Liver (tissue), 9 donors: ENCODE data around the gene ATG16L1. TPM values are rescaled to one million over a fixed set of nuclear protein-coding genes. Genes with fewer than 3 reads are reported as not detected.

Experiments
- DNase-seq: peaks from one replicate; pipeline ENCODE4 v3.0.0-alpha.2; 2017; ENCODE audit warnings: low spot score
- H3K27ac ChIP-seq, 2 donors: one replicate each; pipeline ENCODE4 v1.7.0; 2013; ENCODE audit warnings: inconsistent platforms in 2 of 2, low read length in 2 of 2, control low read depth in 1 of 2, low read depth in 1 of 2, mild to moderate bottlenecking in 1 of 2
- H3K27me3 ChIP-seq, 4 donors: one replicate each; pipeline versions ENCODE4 v1.6.1 to v1.7.0; 2013; ENCODE audit warnings: low read length in 3 of 4, inconsistent platforms in 1 of 4, mild to moderate bottlenecking in 1 of 4, moderate library complexity in 1 of 4; ENCODE audit not compliant: control insufficient read depth in 4 of 4, insufficient read depth in 4 of 4
- H3K36me3 ChIP-seq, 4 donors: one replicate each; pipeline versions ENCODE4 v1.6.1 to v1.7.0; 2013; ENCODE audit warnings: low read length in 3 of 4, mild to moderate bottlenecking in 3 of 4, low read depth in 1 of 4, moderate library complexity in 1 of 4; ENCODE audit not compliant: control insufficient read depth in 4 of 4, insufficient read depth in 3 of 4
- H3K4me1 ChIP-seq, 4 donors: one replicate each; pipeline versions ENCODE4 v1.6.1 to v1.7.0; 2013; ENCODE audit warnings: low read length in 3 of 4, mild to moderate bottlenecking in 3 of 4, moderate library complexity in 1 of 4; ENCODE audit not compliant: control insufficient read depth in 4 of 4, insufficient read depth in 4 of 4
- H3K4me3 ChIP-seq, 3 donors: one replicate each; pipeline versions ENCODE4 v1.6.1 to v1.7.0; 2013; ENCODE audit warnings: low read length in 3 of 3, control low read depth in 1 of 3, low read depth in 1 of 3, mild to moderate bottlenecking in 1 of 3
- H3K9ac ChIP-seq, 2 donors: one replicate each; pipeline ENCODE4 v1.7.0; 2013; ENCODE audit warnings: low read length in 2 of 2, mild to moderate bottlenecking in 2 of 2, moderate library complexity in 2 of 2, control low read depth in 1 of 2, low read depth in 1 of 2
- H3K9me3 ChIP-seq, 4 donors: one replicate each; pipeline versions ENCODE4 v1.6.1 to v1.7.0; 2013; ENCODE audit warnings: low read length in 3 of 4; ENCODE audit not compliant: control insufficient read depth in 4 of 4
- ATF3 ChIP-seq: IDR thresholded peaks from 2 replicates; pipeline ENCODE4 v1.6.1; 2016; ENCODE audit warnings: antibody characterized with exemption
- CTCF ChIP-seq: fragments of 150-350 bp; IDR thresholded peaks from 2 replicates; pipeline ENCODE4 v1.5.1; 2017; ENCODE audit warnings: improper control_type of control experiment, low read depth, low read length; ENCODE audit not compliant: missing input control
- EGR1 ChIP-seq, 2 donors: IDR thresholded peaks; 2 replicates each; pipeline ENCODE4 v1.6.1; 2016 to 2018; ENCODE audit warnings: antibody characterized with exemption in 2 of 2, low read depth in 2 of 2
- FOXA1 ChIP-seq: IDR thresholded peaks from 2 replicates; pipeline ENCODE4 v1.6.1; 2016; ENCODE audit warnings: antibody characterized with exemption
- FOXA2 ChIP-seq: IDR thresholded peaks from 2 replicates; pipeline ENCODE4 v1.6.1; 2016; ENCODE audit warnings: antibody characterized with exemption
- GABPA ChIP-seq, 2 donors: IDR thresholded peaks in 1 of 2; conservative IDR thresholded peaks in 1 of 2; 2 replicates each; pipeline ENCODE4 v1.6.1; 2016; ENCODE audit warnings: antibody characterized with exemption in 2 of 2, mild to moderate bottlenecking in 1 of 2, moderate library complexity in 1 of 2
- HNF4A ChIP-seq, 2 donors: conservative IDR thresholded peaks; 2 replicates each; pipeline ENCODE4 v1.6.1; 2016; ENCODE audit warnings: antibody characterized with exemption in 2 of 2, mild to moderate bottlenecking in 2 of 2
- HNF4G ChIP-seq: IDR thresholded peaks from 2 replicates; pipeline ENCODE4 v1.6.1; 2016; ENCODE audit warnings: antibody characterized with exemption
- JUND ChIP-seq, 2 donors: IDR thresholded peaks; 2 replicates each; pipeline ENCODE4 v1.6.1; 2016; ENCODE audit warnings: antibody characterized with exemption in 2 of 2
- NR2F2 ChIP-seq: IDR thresholded peaks from 2 replicates; pipeline ENCODE4 v1.6.1; 2016; ENCODE audit warnings: antibody characterized with exemption
- RAD21 ChIP-seq, 2 donors: IDR thresholded peaks; 2 replicates each; pipeline ENCODE4 v1.6.1; 2016; ENCODE audit warnings: antibody characterized with exemption in 2 of 2, mild to moderate bottlenecking in 2 of 2
- REST ChIP-seq: IDR thresholded peaks from 2 replicates; pipeline ENCODE4 v1.6.1; 2016; ENCODE audit warnings: antibody characterized with exemption, mild to moderate bottlenecking
- RXRA ChIP-seq, 2 donors: IDR thresholded peaks; 2 replicates each; pipeline ENCODE4 v1.6.1; 2017 to 2018; ENCODE audit warnings: antibody characterized with exemption in 2 of 2, mild to moderate bottlenecking in 1 of 2
- SP1 ChIP-seq: IDR thresholded peaks from 2 replicates; pipeline ENCODE4 v1.6.1; 2018; ENCODE audit warnings: antibody characterized with exemption, mild to moderate bottlenecking
- TAF1 ChIP-seq: conservative IDR thresholded peaks from 2 replicates; pipeline ENCODE4 v1.6.1; 2016; ENCODE audit warnings: antibody characterized with exemption, mild to moderate bottlenecking
- YY1 ChIP-seq: IDR thresholded peaks from 2 replicates; pipeline ENCODE4 v1.6.1; 2016; ENCODE audit warnings: antibody characterized with exemption, mild to moderate bottlenecking
- WGBS: extraction: QIAGEN DNeasy Blood & Tissue Kit; methylation state at CpG from one replicate; pipeline ENCODE4 v1.1.7; 2013; 5-methylcytosine and 5-hydroxymethylcytosine counted together
- polyA plus RNA-seq, 2 donors: library from polyadenylated mRNA; stranded (reverse) in 1 of 2; unstranded in 1 of 2; fragments of 200-250 nt in 1 of 2; fragments of >200 nt in 1 of 2; fragmentation: Nextera tagmentation in 1 of 2; extraction: Ambion mirVana in 1 of 2; gene quantifications; one replicate each; pipeline versions ENCODE4 v1.2.1 to v1.2.3, GENCODE V29; 2013 to 2015
- total RNA-seq, 2 donors: library from RNA; depleted of rRNA; stranded (reverse); fragments of >200 nt; gene quantifications; one replicate each; pipeline ENCODE4 v1.2.3, GENCODE V29; 2014
- TF ChIP-seq, protein P1 (sequence below): IDR thresholded peaks from 2 replicates; pipeline ENCODE4 v1.6.1; 2016; ENCODE audit warnings: antibody characterized with exemption
- TF ChIP-seq, protein P2 (sequence below): IDR thresholded peaks from 2 replicates; pipeline ENCODE4 v1.6.1; 2016; ENCODE audit warnings: antibody characterized with exemption
- donor health status: healthy.
- donor health status: healthy.
- donor health status: healthy.
- donor health status: healthy.
- donor health status: healthy.

Gene ATG16L1
- total and polyA plus RNA-seq, 4 donors, result 6.4 to 22.8 (median 15.7) TPM

DNA sequence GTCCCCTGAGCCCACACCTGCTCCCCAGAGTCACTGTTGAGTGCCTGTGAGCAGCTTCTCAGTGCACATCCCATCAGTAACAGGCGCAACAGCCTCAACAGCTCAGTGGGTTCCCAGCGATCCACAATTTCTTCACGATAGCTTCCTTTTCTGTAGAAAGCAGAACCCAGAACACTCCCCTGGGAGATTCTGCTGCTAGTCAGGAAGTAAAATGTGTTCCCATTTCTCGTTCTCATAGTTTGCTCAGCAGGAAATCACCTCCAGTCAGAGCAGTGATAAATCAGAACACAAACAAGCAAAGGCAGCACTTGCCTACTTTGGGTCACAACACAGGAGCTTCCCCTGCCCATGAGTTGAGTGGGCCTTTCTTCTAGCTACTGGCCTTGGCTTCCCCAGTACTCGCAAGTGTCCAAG, 48.9 kb upstream of the ATG16L1 start:
- Histone ChIP-seq H3K27ac (no peak overlapping the region), H3K4me3 (no peak overlapping the region), H3K9me3 (peaks cover 0 to 7% (median 3%) of the 10 kb centered on the region in 4 donors), H3K4me1 (peaks cover 0 to 5% (median 0%) of the 10 kb centered on the region in 4 donors), H3K9ac (no peak overlapping the region), H3K36me3 (peaks cover 0 to 3% (median 0%) of the 10 kb centered on the region in 4 donors), H3K27me3 (no peaks in the 10 kb centered on the region)
- WGBS, result 80% methylated on average over 5 of the region's 5 CpGs
- TF ChIP-seq FOXA1 (no peak), RXRA (IDR thresholded peaks at IDR 0.05) (no peak), RAD21 (IDR thresholded peaks at IDR 0.05) (no peak), HNF4A (conservative IDR thresholded peaks at IDR 0.05) (no peak), FOXA2 (no peak), REST (no peak), HNF4G (no peak), GABPA (IDR thresholded peaks at IDR 0.05 in 1 of 2, conservative IDR thresholded peaks at IDR 0.05 in 1 of 2) (no peak), JUND (IDR thresholded peaks at IDR 0.05) (no peak), YY1 (no peak), EGR1 (IDR thresholded peaks at IDR 0.05; ENCODE audit: low read depth in 2 of 2) (no peak), SP1 (no peak)
- TF ChIP-seq, protein P1, sequence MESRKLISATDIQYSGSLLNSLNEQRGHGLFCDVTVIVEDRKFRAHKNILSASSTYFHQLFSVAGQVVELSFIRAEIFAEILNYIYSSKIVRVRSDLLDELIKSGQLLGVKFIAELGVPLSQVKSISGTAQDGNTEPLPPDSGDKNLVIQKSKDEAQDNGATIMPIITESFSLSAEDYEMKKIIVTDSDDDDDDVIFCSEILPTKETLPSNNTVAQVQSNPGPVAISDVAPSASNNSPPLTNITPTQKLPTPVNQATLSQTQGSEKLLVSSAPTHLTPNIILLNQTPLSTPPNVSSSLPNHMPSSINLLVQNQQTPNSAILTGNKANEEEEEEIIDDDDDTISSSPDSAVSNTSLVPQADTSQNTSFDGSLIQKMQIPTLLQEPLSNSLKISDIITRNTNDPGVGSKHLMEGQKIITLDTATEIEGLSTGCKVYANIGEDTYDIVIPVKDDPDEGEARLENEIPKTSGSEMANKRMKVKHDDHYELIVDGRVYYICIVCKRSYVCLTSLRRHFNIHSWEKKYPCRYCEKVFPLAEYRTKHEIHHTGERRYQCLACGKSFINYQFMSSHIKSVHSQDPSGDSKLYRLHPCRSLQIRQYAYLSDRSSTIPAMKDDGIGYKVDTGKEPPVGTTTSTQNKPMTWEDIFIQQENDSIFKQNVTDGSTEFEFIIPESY, result no peak
- DNase-seq, result no peak

DNA sequence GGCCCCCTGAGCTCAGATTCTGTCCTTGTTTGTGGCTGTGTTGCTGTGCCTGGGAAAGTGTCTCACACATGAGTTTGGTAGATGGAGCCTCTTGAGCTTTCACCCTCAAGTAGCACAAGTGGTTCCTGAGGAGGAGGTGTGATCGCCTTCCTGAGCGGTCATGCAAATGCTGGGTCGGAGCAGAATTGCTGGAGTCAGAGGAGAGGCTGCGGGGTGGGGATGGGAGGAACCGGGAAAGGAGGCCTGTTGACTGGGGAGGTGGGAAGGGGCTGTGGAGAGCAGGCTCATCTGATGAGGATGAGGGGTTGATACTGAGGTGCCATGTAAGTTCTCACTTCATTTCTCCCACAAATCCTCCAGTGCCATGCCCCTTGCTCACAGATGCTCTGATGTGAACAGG, 48.4 kb upstream of the ATG16L1 start:
- Histone ChIP-seq H3K9me3 (peaks cover 0 to 7% (median 3%) of the 10 kb centered on the region in 4 donors), H3K36me3 (peaks cover 0 to 2% (median 0%) of the 10 kb centered on the region in 4 donors), H3K4me3 (no peak overlapping the region), H3K4me1 (peaks cover 0 to 5% (median 0%) of the 10 kb centered on the region in 4 donors), H3K27me3 (no peaks in the 10 kb centered on the region), H3K9ac (no peak overlapping the region), H3K27ac (no peak overlapping the region)
- WGBS, result 96% methylated on average over 5 of the region's 5 CpGs
- DNase-seq, result no peak
- TF ChIP-seq RAD21 (IDR thresholded peaks at IDR 0.05), result no peak
- TF ChIP-seq REST, result no peak
- no peak for TF ChIP-seq YY1
- no peak for TF ChIP-seq TAF1
- TF ChIP-seq HNF4A (conservative IDR thresholded peaks at IDR 0.05), result no peak
- TF ChIP-seq RXRA (IDR thresholded peaks at IDR 0.05), result no peak
- TF ChIP-seq CTCF, result no peak
- TF ChIP-seq, protein P2, sequence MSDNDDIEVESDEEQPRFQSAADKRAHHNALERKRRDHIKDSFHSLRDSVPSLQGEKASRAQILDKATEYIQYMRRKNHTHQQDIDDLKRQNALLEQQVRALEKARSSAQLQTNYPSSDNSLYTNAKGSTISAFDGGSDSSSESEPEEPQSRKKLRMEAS, result no peak
- no peak for TF ChIP-seq GABPA (IDR thresholded peaks at IDR 0.05 in 1 of 2, conservative IDR thresholded peaks at IDR 0.05 in 1 of 2)
- no peak for TF ChIP-seq JUND (IDR thresholded peaks at IDR 0.05)
- TF ChIP-seq NR2F2, result no peak
- no peak for TF ChIP-seq ATF3
- no peak for TF ChIP-seq FOXA2
